VCaP (cell line): ENCODE data around the gene ZNF226.
"Not testable (repeated sequence)": the region's sequence is repeated elsewhere in the genome, so short reads cannot be mapped to it uniquely, and the experiment has no call there.

Source experiments
- H3K27ac ChIP-seq: fragments of 450-650 bp; 2 replicates; pipeline ENCODE4 v1.5.1; 2017
- TF ChIP-seq, protein P1 (sequence below): fragments of 450-650 bp; conservative IDR thresholded peaks from 2 replicates; pipeline ENCODE4 v1.5.1; 2017; ENCODE audit warnings: mild to moderate bottlenecking, moderate library complexity

Gene ZNF226

DNA sequence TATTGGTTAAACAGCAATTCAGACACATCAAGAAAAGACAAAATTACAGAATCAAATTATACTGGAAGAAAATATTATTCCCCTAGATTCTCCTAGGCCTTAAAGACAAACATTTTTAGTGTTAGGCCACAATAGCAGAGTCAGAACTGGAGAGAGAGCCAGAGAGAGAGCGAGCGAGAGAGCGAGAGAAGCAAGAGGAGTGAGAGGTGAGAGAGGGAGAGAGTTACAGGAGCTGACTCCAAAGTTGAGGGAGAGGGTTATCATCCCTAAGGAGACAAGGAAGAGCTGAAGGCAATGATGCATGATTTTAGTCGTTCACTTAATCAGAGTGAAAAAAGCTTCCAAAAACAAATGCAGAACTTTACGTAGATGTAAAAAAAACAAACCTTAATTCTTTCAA lies 27.2 kb downstream of the ZNF226 start:
- TF ChIP-seq, protein P1, sequence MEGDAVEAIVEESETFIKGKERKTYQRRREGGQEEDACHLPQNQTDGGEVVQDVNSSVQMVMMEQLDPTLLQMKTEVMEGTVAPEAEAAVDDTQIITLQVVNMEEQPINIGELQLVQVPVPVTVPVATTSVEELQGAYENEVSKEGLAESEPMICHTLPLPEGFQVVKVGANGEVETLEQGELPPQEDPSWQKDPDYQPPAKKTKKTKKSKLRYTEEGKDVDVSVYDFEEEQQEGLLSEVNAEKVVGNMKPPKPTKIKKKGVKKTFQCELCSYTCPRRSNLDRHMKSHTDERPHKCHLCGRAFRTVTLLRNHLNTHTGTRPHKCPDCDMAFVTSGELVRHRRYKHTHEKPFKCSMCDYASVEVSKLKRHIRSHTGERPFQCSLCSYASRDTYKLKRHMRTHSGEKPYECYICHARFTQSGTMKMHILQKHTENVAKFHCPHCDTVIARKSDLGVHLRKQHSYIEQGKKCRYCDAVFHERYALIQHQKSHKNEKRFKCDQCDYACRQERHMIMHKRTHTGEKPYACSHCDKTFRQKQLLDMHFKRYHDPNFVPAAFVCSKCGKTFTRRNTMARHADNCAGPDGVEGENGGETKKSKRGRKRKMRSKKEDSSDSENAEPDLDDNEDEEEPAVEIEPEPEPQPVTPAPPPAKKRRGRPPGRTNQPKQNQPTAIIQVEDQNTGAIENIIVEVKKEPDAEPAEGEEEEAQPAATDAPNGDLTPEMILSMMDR = no peak

DNA sequence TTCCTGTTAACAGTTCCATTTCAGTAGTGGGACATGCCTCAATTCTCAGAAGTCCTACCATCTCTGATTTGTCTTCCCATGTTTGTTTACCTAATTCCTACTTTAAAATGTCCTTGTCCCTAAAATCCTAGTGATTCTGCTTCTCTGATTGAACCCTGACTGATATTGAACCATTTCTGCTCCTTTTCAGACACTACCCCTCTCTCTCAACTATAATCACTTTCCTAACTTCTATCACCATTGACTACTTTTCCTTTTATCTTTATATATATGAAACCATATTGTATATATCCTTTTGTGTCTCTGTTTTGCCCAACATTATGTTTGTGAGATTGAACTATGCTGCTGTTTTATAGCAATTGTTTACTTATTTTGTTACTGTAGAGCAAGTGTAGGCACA lies 31.9 kb downstream of the ZNF226 start:
- TF ChIP-seq, protein P1 = no peak
- H3K27ac ChIP-seq = no peak overlapping the region

More for the DNA sequence above, 27.2 kb downstream of the ZNF226 start:
- H3K27ac ChIP-seq = no peak overlapping the region

DNA sequence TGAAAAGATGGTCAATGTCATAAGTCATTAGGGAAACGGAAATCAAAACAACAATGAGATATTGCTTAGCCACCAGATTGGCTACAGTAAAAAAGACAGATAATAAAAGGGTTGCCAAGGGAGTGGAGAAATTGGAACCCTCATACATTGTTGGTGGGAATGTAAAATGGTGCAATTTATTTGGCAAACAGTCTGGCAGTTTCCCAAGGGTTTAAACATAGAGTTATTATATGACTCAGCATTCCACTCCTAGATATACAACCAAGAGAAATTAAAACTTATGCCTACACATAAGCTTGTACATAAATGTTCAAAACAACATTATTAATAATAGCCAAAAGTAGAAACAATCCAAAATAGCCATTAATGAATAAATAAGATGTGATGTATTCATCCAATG lies 37.6 kb downstream of the ZNF226 start:
- H3K27ac ChIP-seq = no peak overlapping the region
- TF ChIP-seq, protein P1 = no peak

DNA sequence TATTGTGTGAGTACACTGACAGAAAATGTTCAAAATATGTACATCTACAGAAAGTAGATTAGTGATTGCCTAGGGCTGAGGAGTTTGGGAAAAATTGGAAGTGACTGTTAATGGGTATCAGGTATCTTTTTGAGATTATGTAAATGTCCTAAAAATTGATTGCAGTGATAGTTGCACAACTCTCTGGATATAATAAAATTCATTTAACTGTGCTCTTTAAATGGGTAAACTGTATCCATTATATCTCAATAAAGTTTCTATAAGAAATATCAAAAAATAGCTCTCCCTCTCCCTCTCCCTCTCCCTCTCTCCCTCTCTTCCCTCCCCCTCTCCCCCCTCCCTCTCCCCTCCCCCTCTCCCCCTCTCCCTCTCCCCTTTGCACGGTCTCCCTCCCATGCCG lies 38.1 kb downstream of the ZNF226 start:
- H3K27ac ChIP-seq = no peak overlapping the region
- TF ChIP-seq, protein P1 = no peak

DNA sequence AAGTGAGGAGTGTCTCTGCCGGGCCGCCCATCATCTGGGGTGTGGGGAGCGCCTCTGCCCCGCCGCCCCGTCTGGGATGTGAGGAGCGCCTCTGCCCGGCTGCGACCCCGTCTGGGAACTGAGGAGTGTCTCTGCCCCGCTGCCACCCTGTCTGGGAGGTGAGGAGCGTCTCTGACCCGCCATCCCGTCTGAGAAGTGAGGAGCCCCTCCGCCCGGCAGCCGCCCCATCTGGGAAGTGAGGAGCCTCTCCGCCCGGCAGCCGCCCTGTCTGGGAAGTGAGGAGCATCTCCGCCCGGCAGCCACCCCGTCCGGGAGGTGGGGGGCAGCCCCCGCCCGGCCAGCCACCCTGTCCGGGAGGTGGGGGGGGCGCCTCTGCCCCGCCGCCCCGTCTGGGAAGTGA lies 39.0 kb downstream of the ZNF226 start:
- not testable (repeated sequence) for H3K27ac ChIP-seq

DNA sequence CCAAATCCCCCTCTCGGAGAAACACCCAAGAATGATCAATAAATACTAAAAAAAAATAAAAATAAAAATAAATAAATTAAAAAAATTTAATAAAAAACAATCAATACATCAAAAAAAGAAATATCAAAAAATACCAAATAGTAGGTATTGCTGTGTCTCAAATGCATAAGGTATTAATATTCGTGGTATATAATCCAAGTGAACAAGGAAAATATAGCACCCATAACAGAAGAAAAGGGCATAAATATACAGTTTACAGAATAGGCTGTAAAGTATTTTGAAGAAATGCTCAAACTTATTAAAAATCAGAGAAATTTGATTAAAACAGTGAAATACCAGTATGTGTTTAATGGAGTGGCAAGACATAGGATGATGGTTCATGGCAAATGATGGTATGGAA lies 39.9 kb downstream of the ZNF226 start:
- TF ChIP-seq, protein P1 = no peak
- no peak overlapping the region for H3K27ac ChIP-seq

DNA sequence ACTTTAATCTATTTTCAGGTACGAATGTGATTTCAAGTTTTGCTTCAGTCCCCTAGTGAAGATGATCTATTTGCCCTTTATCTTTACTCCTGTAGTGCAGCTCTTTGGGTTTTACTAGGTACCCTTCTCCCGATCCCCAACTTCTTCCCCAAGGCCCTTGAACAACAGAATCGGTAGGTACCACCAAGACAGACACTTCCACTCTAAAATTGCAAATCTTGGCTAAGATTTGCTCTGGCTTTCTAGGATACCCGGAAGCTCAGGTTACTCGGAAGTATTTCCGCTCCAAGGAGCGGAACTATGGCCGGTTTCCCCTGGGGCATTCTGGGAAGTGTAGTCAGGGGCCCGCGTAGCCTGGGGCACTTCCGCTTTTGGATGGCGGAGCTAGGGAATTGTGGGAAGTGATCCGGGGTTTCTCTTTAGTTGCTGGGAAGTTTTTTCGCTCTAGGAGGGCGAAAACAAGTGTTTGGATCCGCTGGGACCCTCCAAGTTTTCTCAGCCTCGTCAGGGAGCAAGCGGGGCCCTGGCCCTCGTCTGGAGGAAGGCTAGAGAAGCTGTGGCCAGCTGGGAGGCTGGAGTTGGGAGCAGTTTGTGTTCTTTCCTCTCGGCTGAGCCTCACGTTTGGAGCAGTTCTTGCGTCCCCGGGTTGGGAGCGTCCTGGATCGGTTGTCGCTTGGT lies 42.4 kb downstream of the ZNF226 start:
- TF ChIP-seq, protein P1 = no peak
- peak overlapping the region; percentile 80 for H3K27ac ChIP-seq

DNA sequence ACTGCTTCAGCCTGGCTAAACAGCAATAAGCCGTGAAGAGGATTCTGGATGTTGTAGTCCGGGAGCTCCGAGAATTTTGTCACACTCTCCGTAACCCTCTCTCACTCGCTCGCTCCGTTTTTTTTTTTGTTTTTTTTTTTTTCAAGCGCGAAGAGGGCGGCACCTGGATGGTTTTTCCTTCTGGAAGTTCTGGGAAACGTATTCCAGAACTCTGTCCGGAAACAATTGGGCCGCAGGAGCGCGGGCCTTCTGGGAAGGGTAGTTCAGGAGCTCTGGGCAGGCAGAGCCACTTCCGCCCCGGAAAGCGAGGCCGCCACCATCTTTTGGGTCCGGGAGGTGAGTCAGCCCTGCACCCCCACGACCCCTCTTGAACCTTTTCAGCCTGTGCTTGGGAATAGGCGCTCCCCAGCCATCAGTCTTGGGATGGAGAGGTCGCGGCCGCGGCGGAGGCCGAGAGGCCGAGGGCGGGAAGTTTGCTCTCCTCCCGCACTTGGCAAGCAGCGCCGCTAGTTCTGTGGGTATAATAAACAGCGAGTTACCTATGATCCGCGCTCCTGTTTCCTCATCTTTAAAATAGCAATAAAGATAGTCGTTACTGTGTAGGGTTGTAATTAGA lies 47.5 kb downstream of the ZNF226 start, which contains the start of gene ZNF227:
ZNF227 (plus strand) TSS at position 283 of the 616 bp plus-strand sequence. CDS start 5,261 bp downstream, outside the sequence.
- peak within 1 kb of the TSS; percentile 82 for H3K27ac ChIP-seq
- TF ChIP-seq, protein P1 = no peak
